T47D (cell line): Measurements from ENCODE around the gene RIIAD1.

Experiments used
- DNase-seq, 2 experiments: peaks; one replicate each; pipeline versions ENCODE4 v3.0.0 to v3.0.0-alpha.2; 2011 to 2012; ENCODE audit warnings: low read depth in 1 of 2, low spot score in 1 of 2
- JUND ChIP-seq: IDR thresholded peaks from 2 replicates; pipeline ENCODE4 v1.6.1; 2012; ENCODE audit warnings: low read depth
- in situ Hi-C: cut with HindIII; loops from 2 replicates; pipeline ENCODE4 v1.10.0; 2016; ENCODE audit warnings: low sequenced_read_pairs, low pct_unique_long_range_greater_than_20kb

The RIIAD1 gene

DNA sequence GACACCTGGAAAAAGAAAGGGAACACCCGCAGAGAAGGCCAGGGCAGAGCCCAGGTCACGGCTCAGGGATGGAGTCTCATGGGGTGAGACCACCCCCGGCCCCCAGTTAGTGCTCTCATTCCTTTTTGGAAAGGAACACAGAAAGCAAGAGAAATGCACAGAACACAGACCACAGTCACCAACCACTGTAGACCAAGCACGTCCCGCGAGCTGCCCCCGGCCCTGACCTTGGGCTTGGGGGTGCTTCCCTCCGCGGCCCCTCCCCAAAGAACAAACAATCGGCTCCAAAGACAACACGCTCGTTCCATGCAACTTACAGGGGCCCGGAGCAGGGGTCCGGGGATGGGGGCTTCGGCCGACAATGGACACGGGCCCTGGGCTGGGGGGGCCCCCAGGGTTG lies 17.5 kb upstream of the RIIAD1 start:
- no peak for TF ChIP-seq JUND
- in situ Hi-C loops: no loop called here
- DNase-seq: no peak

DNA sequence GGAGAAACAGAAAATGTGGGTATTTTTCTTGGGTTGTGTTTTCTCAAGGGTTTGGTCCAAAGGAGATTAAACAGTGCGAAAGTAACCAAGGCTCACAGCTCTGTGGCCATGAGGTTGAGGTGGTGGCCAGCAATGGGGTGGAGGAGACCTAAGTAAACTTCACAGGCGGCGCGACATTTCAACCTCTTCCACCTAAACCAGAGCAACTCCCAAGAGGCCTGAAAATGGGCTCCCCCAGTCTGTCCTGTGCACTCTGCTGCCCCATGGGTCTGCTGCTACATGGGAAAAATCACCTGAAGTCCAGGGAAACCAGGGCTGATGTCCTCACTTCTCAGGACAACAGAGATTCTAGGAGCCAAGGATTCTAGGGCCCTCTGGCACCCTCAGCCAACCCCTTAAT lies 17.1 kb upstream of the RIIAD1 start:
- DNase-seq: no peak
- no peak for TF ChIP-seq JUND
- in situ Hi-C loops: no loop called here

DNA sequence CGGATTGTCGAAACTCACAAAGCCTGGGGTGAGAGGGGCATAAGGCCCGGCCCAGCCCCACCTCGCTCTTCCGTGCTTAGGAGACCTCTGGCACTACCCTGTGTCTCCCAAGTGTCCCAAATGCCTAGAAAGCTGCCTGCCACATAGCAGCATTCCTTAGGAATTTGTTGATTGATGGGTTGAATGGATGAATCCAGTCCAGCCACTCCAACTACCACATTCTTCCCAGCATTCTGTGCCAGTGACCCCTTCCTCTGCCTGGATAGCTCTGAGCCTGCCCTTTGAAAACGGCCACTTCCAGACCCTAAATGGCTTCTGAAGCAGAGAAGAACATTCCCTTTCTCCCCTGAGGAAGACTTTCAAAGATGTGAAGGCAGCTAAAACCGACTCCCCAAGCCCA lies 16.2 kb upstream of the RIIAD1 start:
- DNase-seq: peak in 1 of 2 experiments; percentile 47
- TF ChIP-seq JUND: no peak
- in situ Hi-C loops: no loop called here

DNA sequence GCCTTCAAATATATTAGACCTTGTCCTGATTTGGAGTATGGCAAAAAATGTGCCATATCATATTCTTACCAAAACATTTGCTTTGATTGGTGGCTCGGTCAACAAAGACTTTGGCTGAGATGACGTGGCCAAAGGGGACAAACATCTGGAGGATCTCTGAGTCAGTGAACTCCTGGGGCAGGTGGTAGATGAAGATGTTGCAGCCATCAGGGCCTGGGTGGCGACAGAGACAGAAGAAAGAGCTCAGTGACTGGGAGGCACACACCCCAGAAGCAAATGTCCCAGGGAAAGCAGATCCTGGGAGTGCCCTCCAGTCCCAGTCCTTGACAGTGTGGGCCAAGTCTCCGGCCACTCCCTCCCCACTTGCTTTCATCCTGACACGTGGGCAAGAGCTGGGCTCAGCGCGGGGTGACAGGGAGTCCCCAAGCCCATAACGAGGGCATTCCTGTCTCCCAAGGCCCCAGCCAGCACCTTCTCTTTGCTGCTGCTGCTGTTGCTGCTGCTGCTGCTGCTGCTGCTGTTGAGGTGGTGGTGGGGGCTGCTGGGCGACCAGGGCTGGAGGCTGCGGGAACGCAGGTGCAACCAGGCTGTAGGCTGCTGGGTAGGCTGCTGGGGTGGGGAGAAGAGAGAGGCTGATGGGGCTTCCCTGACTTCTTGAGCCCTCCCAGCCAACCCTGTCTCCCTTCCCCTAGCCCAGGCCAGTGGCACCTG lies 15.4 kb upstream of the RIIAD1 start:
- DNase-seq: peak in 1 of 2 experiments; percentile 28
- in situ Hi-C loops: no loop called here
- no peak for TF ChIP-seq JUND

GRCh38 chr1:151706464-151707415 lies 14.6 kb upstream of the RIIAD1 start:
- TF ChIP-seq JUND: no peak
- no peak for DNase-seq
- in situ Hi-C loops: no loop called here

DNA sequence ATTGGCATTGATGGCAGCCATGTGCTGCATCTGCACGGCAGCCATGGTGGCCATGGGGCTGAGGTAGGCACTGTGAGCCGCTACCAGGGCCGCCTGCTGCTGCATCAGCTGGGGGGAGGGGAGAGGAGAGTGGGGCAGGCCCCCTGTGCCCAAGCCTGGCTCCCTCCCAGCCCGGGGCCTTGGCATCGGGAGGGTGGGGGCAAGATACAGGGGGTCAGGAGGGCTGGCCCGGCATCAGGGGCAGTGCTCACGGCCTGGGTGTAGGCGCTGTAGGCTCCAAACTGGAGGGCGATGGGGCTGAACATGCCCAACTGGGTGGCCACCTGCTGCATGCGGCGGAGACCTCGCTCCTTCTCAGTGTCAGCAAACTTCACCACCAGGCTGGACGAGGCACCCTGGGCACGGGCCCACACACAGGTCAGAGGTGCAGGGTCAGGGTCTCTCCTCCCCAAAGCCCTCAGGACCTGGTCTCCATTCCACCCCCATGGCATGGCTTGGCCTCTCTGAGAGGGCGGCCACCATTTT lies 13.7 kb upstream of the RIIAD1 start:
- in situ Hi-C loops: no loop called here

GRCh38 chr1:151708891-151709290 lies 12.4 kb upstream of the RIIAD1 start:
- no peak for DNase-seq
- TF ChIP-seq JUND: no peak
- in situ Hi-C loops: no loop called here

More for the DNA sequence above, 13.7 kb upstream of the RIIAD1 start:
- TF ChIP-seq JUND: no peak
- no peak for DNase-seq

DNA sequence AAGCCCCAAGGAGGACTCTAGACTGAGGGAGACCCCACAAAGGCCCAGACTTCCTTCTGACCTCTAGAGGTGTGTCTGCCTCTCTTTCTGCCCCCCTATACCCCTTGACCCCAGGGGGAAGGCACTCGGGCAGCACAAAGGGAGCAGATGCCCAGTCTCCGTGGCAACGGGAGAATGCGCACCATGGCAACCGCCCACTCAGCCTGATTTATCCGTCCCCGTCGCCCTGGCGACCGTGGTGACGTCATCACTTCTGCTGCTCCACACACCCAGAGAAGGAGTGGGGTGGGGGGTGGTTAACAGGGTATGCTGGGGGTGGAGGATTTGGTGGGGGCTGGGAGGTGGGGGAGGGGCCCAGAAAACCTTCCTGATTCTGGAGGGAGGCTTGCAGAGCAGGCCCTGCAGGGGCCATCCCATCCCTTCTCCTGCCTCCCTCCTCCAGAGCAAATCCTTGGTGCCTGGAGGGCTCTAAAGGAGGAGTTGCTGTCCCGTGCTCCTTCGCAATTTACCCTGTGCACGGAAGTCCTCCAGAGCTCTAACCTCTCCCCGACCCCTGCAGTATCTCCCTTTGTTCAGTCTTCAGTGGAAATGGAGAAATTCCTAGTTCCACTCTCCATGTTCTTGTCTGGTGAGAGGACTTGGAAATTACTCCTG lies 11.0 kb upstream of the RIIAD1 start:
- DNase-seq: peak in 1 of 2 experiments; percentile 43
- no peak for TF ChIP-seq JUND
- in situ Hi-C loops: no loop called here

GRCh38 chr1:151711044-151711800 lies 10.1 kb upstream of the RIIAD1 start:
- TF ChIP-seq JUND: no peak

GRCh38 chr1:151711951-151712350 lies 9.4 kb upstream of the RIIAD1 start:
- in situ Hi-C loops: no loop called here
- DNase-seq: no peak

More at GRCh38 chr1:151711044-151711800, 10.1 kb upstream of the RIIAD1 start:
- no peak for DNase-seq
- in situ Hi-C loops: no loop called here

DNA sequence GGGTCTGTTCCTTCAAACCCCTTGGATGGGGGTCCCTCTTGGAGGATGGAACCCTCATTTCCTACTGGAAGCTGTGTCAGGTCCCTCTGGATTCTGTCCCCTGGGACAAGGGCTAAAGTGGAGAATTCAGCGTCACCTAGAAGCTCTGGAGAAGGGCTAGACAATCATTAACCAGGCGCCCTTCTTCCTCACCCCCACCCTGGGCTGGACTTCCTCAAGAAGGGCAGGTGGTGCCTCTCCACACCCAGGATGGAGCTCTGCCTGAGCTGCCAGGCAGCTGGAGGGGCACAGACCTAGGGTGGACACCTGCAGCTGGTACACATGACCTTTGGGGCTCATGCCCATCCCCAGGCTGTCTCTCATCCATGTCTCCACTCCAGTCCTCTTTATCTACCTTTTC lies 8.3 kb upstream of the RIIAD1 start:
- in situ Hi-C loops: no loop called here

More at GRCh38 chr1:151711951-151712350, 9.4 kb upstream of the RIIAD1 start:
- no peak for TF ChIP-seq JUND

DNA sequence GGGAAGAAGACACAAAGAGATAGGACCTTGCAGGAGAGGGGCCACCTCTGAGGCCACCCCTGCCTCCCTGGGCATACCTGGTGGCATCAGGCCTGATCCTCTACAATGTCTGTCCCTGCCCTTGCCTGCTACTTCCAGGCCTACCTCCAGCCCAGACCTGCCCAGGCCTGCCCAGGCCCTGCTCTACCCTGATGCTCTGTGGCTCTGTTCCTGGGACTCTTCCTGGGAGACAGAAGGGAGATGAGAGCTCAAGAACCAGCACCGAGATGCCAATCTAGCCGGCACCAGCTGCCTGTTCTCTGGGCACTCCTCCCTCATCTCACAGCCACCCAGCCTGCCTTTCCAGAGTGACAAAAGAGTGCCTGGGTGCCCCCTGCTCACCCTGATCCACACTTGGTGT lies 7.4 kb upstream of the RIIAD1 start:
- no peak for DNase-seq
- in situ Hi-C loops: no loop called here
- no peak for TF ChIP-seq JUND

More for the DNA sequence above, 8.3 kb upstream of the RIIAD1 start:
- DNase-seq: no peak
- TF ChIP-seq JUND: no peak
